ENCODE data around the gene MYH3. TPM values are rescaled to one million over a fixed set of nuclear protein-coding genes. Genes with fewer than 3 reads are reported as not detected.

The MYH3 gene
- total RNA-seq, 1 experiment from 2014 or later: 2.4 TPM

DNA sequence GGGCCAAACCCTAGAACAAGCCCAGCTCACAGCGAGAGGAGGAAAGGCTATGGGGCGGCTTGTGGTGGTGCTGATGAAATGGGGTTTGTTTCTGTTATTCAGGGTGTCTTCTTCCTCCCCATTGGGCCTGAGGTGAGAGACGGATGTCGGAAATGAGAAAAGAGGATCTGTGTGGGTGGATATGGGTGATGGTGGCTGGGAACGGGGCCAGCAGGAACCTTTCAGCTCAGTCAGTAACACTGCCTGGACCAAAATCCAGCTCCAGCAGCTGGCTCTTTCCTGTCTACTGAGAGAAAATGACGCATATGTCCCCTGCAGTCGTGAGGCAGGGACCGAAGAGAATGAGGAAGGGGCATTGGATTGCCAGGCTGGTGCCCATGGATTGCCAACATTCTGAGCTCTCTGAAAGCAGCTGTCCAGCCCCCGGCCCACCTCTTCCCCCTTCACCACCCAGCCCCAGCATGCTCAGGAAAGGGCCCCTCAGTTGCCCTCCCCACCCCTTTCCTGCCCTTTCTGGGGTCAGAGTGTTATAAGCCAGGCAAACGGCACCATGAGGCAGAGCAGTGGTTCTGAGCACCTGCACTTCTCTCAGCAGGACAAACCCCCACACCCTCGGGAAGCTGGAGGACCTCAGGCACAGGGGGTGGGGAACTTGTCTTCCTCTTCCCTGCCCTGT is 4.0 kb downstream of the MYH3 start:
- Mint-ChIP-seq H3K27me3 (ENCODE audit: insufficient read depth, unreplicated experiment) (no peaks in the 10 kb centered on the region), H3K36me3 (ENCODE audit: insufficient read depth, unreplicated experiment) (no peaks in the 10 kb centered on the region), H3K4me3 (ENCODE audit: unreplicated experiment) (no peak overlapping the region), H3K27ac (ENCODE audit: unreplicated experiment) (no peak overlapping the region), H3K4me1 (ENCODE audit: low read depth, unreplicated experiment) (no peaks in the 10 kb centered on the region), H3K9me3 (ENCODE audit: unreplicated experiment) (no peaks in the 10 kb centered on the region)
- ChIA-PET CTCF (interaction anchor here (0.7 kb wide), 1 partner anchor 223 kb away, joined by 3 read pairs; no protein-coding TSS in a partner anchor), POLR2A (no interaction called here)
- BruUV-seq (replicated peaks): no TSS peak
- no peaks in the 10 kb centered on the region for H3K27me3 ChIP-seq (replicated peaks; ENCODE audit: control insufficient read depth, insufficient read depth, low read length)
- H3K9me3 ChIP-seq: no peaks in the 10 kb centered on the region
- DNase-seq: no peak
- TF ChIP-seq, protein P1, sequence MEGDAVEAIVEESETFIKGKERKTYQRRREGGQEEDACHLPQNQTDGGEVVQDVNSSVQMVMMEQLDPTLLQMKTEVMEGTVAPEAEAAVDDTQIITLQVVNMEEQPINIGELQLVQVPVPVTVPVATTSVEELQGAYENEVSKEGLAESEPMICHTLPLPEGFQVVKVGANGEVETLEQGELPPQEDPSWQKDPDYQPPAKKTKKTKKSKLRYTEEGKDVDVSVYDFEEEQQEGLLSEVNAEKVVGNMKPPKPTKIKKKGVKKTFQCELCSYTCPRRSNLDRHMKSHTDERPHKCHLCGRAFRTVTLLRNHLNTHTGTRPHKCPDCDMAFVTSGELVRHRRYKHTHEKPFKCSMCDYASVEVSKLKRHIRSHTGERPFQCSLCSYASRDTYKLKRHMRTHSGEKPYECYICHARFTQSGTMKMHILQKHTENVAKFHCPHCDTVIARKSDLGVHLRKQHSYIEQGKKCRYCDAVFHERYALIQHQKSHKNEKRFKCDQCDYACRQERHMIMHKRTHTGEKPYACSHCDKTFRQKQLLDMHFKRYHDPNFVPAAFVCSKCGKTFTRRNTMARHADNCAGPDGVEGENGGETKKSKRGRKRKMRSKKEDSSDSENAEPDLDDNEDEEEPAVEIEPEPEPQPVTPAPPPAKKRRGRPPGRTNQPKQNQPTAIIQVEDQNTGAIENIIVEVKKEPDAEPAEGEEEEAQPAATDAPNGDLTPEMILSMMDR (IDR thresholded peaks at IDR 0.05; ENCODE audit: insufficient read depth in 1 of 2, low read depth in 1 of 2, low read length in 1 of 2, severe bottlenecking in 1 of 2, unreplicated experiment in 1 of 2): no peak
- H3K4me3 ChIP-seq (ENCODE audit: low read depth, low read length): no peak overlapping the region
- H3K4me1 ChIP-seq: no peaks in the 10 kb centered on the region
- intact Hi-C loops (cut with micrococcal nuclease; ENCODE audit: unreplicated experiment): no loop called here
- no peaks in the 10 kb centered on the region for H3K36me3 ChIP-seq (ENCODE audit: control insufficient read depth, insufficient read depth, low read length)

DNA sequence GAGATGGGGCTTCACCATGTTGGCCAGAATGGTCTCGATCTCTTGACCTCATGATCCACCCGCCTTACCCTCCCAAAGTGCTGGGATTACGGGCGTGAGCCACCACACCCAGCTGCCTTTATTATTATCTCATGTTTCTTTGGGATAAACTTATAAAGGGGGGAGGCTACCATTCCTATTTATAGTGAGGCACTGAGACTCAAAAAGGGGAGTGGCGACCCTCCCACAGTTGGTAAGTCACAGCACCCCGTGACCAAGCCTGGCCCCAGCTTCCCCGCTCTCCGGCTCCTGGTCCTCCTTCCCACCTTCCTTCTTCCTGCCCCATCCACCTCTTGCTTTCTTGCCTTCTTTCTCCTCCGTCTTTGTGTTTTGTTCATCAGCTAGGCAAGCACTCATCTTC is 5.2 kb downstream of the MYH3 start:
- no peaks in the 10 kb centered on the region for H3K27me3 Mint-ChIP-seq (ENCODE audit: insufficient read depth, unreplicated experiment)
- H3K36me3 Mint-ChIP-seq (ENCODE audit: insufficient read depth, unreplicated experiment): no peaks in the 10 kb centered on the region
- H3K36me3 ChIP-seq (ENCODE audit: control insufficient read depth, insufficient read depth, low read length): no peaks in the 10 kb centered on the region
- no peak for DNase-seq
- H3K9me3 ChIP-seq: no peaks in the 10 kb centered on the region
- no peaks in the 10 kb centered on the region for H3K27me3 ChIP-seq (replicated peaks; ENCODE audit: control insufficient read depth, insufficient read depth, low read length)
- H3K27ac Mint-ChIP-seq (ENCODE audit: unreplicated experiment): no peak overlapping the region
- TF ChIP-seq, protein P1 (IDR thresholded peaks at IDR 0.05; ENCODE audit: insufficient read depth in 1 of 2, low read depth in 1 of 2, low read length in 1 of 2, severe bottlenecking in 1 of 2, unreplicated experiment in 1 of 2): no peak
- POLR2A ChIA-PET: no interaction called here
- intact Hi-C loops (cut with micrococcal nuclease; ENCODE audit: unreplicated experiment): no loop called here
- no TSS peak for BruUV-seq (replicated peaks)
- no peaks in the 10 kb centered on the region for H3K9me3 Mint-ChIP-seq (ENCODE audit: unreplicated experiment)
- no peaks in the 10 kb centered on the region for H3K4me1 Mint-ChIP-seq (ENCODE audit: low read depth, unreplicated experiment)
- CTCF ChIA-PET: no interaction called here
- H3K4me3 Mint-ChIP-seq (ENCODE audit: unreplicated experiment): no peak overlapping the region
- H3K4me3 ChIP-seq (ENCODE audit: low read depth, low read length): no peak overlapping the region
- no peaks in the 10 kb centered on the region for H3K4me1 ChIP-seq

DNA sequence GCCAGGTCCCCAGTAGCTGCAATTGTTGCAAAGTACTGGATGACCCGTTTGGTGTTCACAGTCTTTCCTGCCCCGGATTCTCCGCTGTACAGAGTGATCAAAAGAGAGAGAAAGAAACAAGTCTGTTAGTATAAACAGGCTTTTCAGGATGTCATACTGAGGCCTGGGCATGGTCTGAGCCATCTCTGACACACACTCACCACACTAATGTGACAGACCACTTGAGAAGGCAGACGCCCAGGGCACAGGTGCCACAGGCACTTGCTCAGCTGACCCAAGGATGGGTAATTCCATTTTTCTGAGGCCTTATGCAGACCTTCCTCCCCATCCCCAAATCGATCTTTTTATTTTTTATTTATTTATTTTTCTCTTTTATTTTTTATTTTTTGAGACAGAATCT is 7.5 kb downstream of the MYH3 start:
- POLR2A ChIA-PET: no interaction called here
- CTCF ChIA-PET: no interaction called here
- no peaks in the 10 kb centered on the region for H3K9me3 Mint-ChIP-seq (ENCODE audit: unreplicated experiment)
- no peaks in the 10 kb centered on the region for H3K27me3 Mint-ChIP-seq (ENCODE audit: insufficient read depth, unreplicated experiment)
- no peak overlapping the region for H3K4me3 Mint-ChIP-seq (ENCODE audit: unreplicated experiment)
- no peaks in the 10 kb centered on the region for H3K36me3 ChIP-seq (ENCODE audit: control insufficient read depth, insufficient read depth, low read length)
- H3K9me3 ChIP-seq: no peaks in the 10 kb centered on the region
- TF ChIP-seq, protein P1 (IDR thresholded peaks at IDR 0.05; ENCODE audit: insufficient read depth in 1 of 2, low read depth in 1 of 2, low read length in 1 of 2, severe bottlenecking in 1 of 2, unreplicated experiment in 1 of 2): no peak
- no peaks in the 10 kb centered on the region for H3K36me3 Mint-ChIP-seq (ENCODE audit: insufficient read depth, unreplicated experiment)
- no peaks in the 10 kb centered on the region for H3K4me1 Mint-ChIP-seq (ENCODE audit: low read depth, unreplicated experiment)
- BruUV-seq (replicated peaks): no TSS peak
- no peak overlapping the region for H3K27ac Mint-ChIP-seq (ENCODE audit: unreplicated experiment)
- intact Hi-C loops (cut with micrococcal nuclease; ENCODE audit: unreplicated experiment): loop anchor here (5.0 to 10.0 kb wide), 2 partner anchors 85 to 198 kb away; partner anchors contain the start of gene TMEM220
- no peak for DNase-seq
- no peaks in the 10 kb centered on the region for H3K27me3 ChIP-seq (replicated peaks; ENCODE audit: control insufficient read depth, insufficient read depth, low read length)
- no peak overlapping the region for H3K4me3 ChIP-seq (ENCODE audit: low read depth, low read length)
- H3K4me1 ChIP-seq: no peaks in the 10 kb centered on the region

All from Caco-2 (cell line).